WTC11 (cell line): Measurements from ENCODE around the gene CYP11A1. TPM values are rescaled to one million over a fixed set of nuclear protein-coding genes. Genes with fewer than 3 reads are reported as not detected.

ENCODE experiments used
- ATAC-seq: fragments of 200-7000 bp; cut with Tn5 transposase; 2 replicates; pipeline ENCODE4 v1.10.0; 2021; ENCODE audit warnings: mild to moderate bottlenecking, moderate library complexity
- CTCF ChIA-PET: fragments of 300-600 bp; sonication (Branson Sonifier 250); formaldehyde crosslinking; loops from one replicate; lab custom pipeline; 2021; ENCODE audit warnings: antibody characterized with exemption; lab: Charles Lee
- POLR2A ChIA-PET: fragments of 350-600 bp; sonication (Branson Sonifier 250); formaldehyde crosslinking; loops from one replicate; lab custom pipeline; 2021; ENCODE audit warnings: antibody characterized with exemption; lab: Charles Lee
- DNase-seq: peaks from one replicate; pipeline ENCODE4 v3.0.0; 2021; ENCODE audit warnings: low spot score
- H3K27ac Mint-ChIP-seq: 2 replicates; pipeline ENCODE4 v1.8.0; 2021; ENCODE audit warnings: mixed read lengths
- H3K27me3 Mint-ChIP-seq: 2 replicates; pipeline ENCODE4 v1.8.0; 2021; ENCODE audit warnings: low read depth, mild to moderate bottlenecking, moderate library complexity, mixed read lengths
- H3K36me3 Mint-ChIP-seq: 2 replicates; pipeline ENCODE4 v1.8.0; 2021; ENCODE audit warnings: mixed read lengths
- H3K4me1 Mint-ChIP-seq: 2 replicates; pipeline ENCODE4 v1.8.0; 2022; ENCODE audit warnings: mixed read lengths
- H3K4me3 Mint-ChIP-seq: 2 replicates; pipeline ENCODE4 v1.8.0; 2021; ENCODE audit warnings: mild to moderate bottlenecking, moderate library complexity, mixed read lengths
- H3K9me3 Mint-ChIP-seq: 2 replicates; pipeline ENCODE4 v1.8.0; 2021; ENCODE audit warnings: mixed read lengths
- GRHL2 ChIP-seq: fragments of 250-450 bp; sonication (Bioruptor Pico); IDR thresholded peaks from 2 replicates; pipeline ENCODE4 v1.8.0; 2022; ENCODE audit warnings: mild to moderate bottlenecking, moderate library complexity; ENCODE audit not compliant: insufficient replicate concordance, severe bottlenecking
- MYBL2 ChIP-seq: sonication (generic); formaldehyde crosslinking; IDR thresholded peaks from 2 replicates; pipeline ENCODE4 v1.8.1; 2023; ENCODE audit warnings: mild to moderate bottlenecking, moderate library complexity, missing genetic modification reagents
- NFYB ChIP-seq: sonication (generic); formaldehyde crosslinking; conservative IDR thresholded peaks from 2 replicates; pipeline ENCODE4 v1.8.0; 2022; ENCODE audit warnings: low read depth, missing genetic modification reagents
- NR2C2 ChIP-seq: sonication (generic); formaldehyde crosslinking; IDR thresholded peaks from 2 replicates; pipeline ENCODE4 v1.8.0; 2022; ENCODE audit warnings: mild to moderate bottlenecking, missing genetic modification reagents
- RORB ChIP-seq: fragments of 250-450 bp; sonication (Bioruptor Pico); IDR thresholded peaks from 2 replicates; pipeline ENCODE4 v1.9.0; 2021; ENCODE audit warnings: mild to moderate bottlenecking
- TCF7 ChIP-seq: sonication (generic); formaldehyde crosslinking; IDR thresholded peaks from 2 replicates; pipeline ENCODE4 v1.8.0; 2022; ENCODE audit warnings: mild to moderate bottlenecking, low read depth, missing genetic modification reagents, moderate library complexity
- ZBTB21 ChIP-seq: sonication (generic); formaldehyde crosslinking; IDR thresholded peaks from 2 replicates; pipeline ENCODE4 v1.8.1; 2023; ENCODE audit warnings: mild to moderate bottlenecking, missing genetic modification reagents, borderline replicate concordance
- ZNF232 ChIP-seq: sonication (generic); formaldehyde crosslinking; IDR thresholded peaks from 2 replicates; pipeline ENCODE4 v1.8.0; 2022; ENCODE audit warnings: mild to moderate bottlenecking, missing genetic modification reagents
- ZNF263 ChIP-seq: sonication (generic); formaldehyde crosslinking; IDR thresholded peaks from 2 replicates; pipeline ENCODE4 v1.8.1; 2022; ENCODE audit warnings: low read depth, mild to moderate bottlenecking, moderate library complexity, missing genetic modification reagents
- ZNF396 ChIP-seq: fragments of 250-450 bp; sonication (Bioruptor Pico); IDR thresholded peaks from 2 replicates; pipeline ENCODE4 v1.8.0; 2021; ENCODE audit warnings: mild to moderate bottlenecking, moderate library complexity, borderline replicate concordance
- total RNA-seq: library from RNA; stranded (reverse); gene quantifications from 3 replicates; pipeline ENCODE4 v1.2.3, GENCODE V29; 2021
- TF ChIP-seq, protein P1 (sequence below): fragments of 250-450 bp; sonication (Bioruptor Pico); IDR thresholded peaks from 2 replicates; pipeline ENCODE4 v1.9.0; 2021; ENCODE audit warnings: mild to moderate bottlenecking, borderline replicate concordance
- TF ChIP-seq, protein P2 (sequence below): sonication (generic); formaldehyde crosslinking; IDR thresholded peaks from 2 replicates; pipeline ENCODE4 v1.8.1; 2022; ENCODE audit warnings: mild to moderate bottlenecking, missing genetic modification reagents, moderate library complexity, borderline replicate concordance
- TF ChIP-seq, protein P3 (sequence below): sonication (generic); formaldehyde crosslinking; IDR thresholded peaks from 2 replicates; pipeline ENCODE4 v1.8.0; 2022; ENCODE audit warnings: mild to moderate bottlenecking, missing genetic modification reagents
- TF ChIP-seq, protein P4 (sequence below): sonication (generic); formaldehyde crosslinking; IDR thresholded peaks from 2 replicates; pipeline ENCODE4 v1.8.0; 2022; ENCODE audit warnings: mild to moderate bottlenecking, missing genetic modification reagents
- TF ChIP-seq, protein P5 (sequence below): fragments of 250-450 bp; sonication (Bioruptor Pico); IDR thresholded peaks from 2 replicates; pipeline ENCODE4 v1.8.0; 2021; ENCODE audit warnings: mild to moderate bottlenecking

CYP11A1 gene
- total RNA-seq, 1 experiment from 2014 or later: 3.4 TPM

DNA sequence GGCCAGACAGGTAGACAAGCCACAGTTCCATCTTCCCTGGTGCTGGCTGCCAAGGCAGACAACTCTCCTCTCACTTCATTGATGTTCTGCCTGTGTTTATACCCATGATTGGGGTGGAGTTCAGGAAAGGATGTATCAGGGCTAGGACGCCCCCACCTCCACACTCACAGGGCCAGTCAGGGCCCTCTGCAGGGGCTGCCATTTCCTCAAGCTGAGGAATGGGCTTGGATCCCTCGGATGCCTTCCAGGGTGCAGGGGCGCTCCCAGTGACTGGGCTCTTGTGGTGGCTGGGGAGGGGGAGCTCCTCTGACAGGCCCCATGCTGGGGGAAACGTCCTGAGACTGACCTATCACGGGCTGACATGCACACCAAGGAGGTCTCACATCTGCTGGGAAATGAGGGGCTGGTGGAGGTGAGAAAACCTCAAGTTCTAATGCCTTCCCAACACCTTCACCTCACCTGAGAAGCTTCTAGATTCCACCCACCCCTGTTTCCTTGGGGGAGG is 34.9 kb upstream of the CYP11A1 start:
- TF ChIP-seq, protein P1, sequence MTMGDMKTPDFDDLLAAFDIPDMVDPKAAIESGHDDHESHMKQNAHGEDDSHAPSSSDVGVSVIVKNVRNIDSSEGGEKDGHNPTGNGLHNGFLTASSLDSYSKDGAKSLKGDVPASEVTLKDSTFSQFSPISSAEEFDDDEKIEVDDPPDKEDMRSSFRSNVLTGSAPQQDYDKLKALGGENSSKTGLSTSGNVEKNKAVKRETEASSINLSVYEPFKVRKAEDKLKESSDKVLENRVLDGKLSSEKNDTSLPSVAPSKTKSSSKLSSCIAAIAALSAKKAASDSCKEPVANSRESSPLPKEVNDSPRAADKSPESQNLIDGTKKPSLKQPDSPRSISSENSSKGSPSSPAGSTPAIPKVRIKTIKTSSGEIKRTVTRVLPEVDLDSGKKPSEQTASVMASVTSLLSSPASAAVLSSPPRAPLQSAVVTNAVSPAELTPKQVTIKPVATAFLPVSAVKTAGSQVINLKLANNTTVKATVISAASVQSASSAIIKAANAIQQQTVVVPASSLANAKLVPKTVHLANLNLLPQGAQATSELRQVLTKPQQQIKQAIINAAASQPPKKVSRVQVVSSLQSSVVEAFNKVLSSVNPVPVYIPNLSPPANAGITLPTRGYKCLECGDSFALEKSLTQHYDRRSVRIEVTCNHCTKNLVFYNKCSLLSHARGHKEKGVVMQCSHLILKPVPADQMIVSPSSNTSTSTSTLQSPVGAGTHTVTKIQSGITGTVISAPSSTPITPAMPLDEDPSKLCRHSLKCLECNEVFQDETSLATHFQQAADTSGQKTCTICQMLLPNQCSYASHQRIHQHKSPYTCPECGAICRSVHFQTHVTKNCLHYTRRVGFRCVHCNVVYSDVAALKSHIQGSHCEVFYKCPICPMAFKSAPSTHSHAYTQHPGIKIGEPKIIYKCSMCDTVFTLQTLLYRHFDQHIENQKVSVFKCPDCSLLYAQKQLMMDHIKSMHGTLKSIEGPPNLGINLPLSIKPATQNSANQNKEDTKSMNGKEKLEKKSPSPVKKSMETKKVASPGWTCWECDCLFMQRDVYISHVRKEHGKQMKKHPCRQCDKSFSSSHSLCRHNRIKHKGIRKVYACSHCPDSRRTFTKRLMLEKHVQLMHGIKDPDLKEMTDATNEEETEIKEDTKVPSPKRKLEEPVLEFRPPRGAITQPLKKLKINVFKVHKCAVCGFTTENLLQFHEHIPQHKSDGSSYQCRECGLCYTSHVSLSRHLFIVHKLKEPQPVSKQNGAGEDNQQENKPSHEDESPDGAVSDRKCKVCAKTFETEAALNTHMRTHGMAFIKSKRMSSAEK: no peak
- TF ChIP-seq, protein P2, sequence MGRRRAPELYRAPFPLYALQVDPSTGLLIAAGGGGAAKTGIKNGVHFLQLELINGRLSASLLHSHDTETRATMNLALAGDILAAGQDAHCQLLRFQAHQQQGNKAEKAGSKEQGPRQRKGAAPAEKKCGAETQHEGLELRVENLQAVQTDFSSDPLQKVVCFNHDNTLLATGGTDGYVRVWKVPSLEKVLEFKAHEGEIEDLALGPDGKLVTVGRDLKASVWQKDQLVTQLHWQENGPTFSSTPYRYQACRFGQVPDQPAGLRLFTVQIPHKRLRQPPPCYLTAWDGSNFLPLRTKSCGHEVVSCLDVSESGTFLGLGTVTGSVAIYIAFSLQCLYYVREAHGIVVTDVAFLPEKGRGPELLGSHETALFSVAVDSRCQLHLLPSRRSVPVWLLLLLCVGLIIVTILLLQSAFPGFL (CRISPR knock-in tag): no peak
- TF ChIP-seq RORB: no peak
- TF ChIP-seq GRHL2 (CRISPR knock-in tag): no peak
- TF ChIP-seq ZNF263: no peak
- TF ChIP-seq ZNF396 (CRISPR knock-in tag): no peak
- TF ChIP-seq NFYB (CRISPR knock-in tag): no peak
- no peak for TF ChIP-seq ZBTB21
- TF ChIP-seq, protein P3, sequence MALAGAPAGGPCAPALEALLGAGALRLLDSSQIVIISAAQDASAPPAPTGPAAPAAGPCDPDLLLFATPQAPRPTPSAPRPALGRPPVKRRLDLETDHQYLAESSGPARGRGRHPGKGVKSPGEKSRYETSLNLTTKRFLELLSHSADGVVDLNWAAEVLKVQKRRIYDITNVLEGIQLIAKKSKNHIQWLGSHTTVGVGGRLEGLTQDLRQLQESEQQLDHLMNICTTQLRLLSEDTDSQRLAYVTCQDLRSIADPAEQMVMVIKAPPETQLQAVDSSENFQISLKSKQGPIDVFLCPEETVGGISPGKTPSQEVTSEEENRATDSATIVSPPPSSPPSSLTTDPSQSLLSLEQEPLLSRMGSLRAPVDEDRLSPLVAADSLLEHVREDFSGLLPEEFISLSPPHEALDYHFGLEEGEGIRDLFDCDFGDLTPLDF (CRISPR knock-in tag): no peak
- no peak for TF ChIP-seq TCF7 (CRISPR knock-in tag)
- TF ChIP-seq, protein P4, sequence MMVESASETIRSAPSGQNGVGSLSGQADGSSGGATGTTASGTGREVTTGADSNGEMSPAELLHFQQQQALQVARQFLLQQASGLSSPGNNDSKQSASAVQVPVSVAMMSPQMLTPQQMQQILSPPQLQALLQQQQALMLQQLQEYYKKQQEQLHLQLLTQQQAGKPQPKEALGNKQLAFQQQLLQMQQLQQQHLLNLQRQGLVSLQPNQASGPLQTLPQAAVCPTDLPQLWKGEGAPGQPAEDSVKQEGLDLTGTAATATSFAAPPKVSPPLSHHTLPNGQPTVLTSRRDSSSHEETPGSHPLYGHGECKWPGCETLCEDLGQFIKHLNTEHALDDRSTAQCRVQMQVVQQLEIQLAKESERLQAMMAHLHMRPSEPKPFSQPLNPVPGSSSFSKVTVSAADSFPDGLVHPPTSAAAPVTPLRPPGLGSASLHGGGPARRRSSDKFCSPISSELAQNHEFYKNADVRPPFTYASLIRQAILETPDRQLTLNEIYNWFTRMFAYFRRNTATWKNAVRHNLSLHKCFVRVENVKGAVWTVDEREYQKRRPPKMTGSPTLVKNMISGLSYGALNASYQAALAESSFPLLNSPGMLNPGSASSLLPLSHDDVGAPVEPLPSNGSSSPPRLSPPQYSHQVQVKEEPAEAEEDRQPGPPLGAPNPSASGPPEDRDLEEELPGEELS (CRISPR knock-in tag): no peak
- TF ChIP-seq ZNF232 (CRISPR knock-in tag): no peak
- ATAC-seq: no peak

GRCh38 chr15:74400915-74401757 is 33.7 kb upstream of the CYP11A1 start:
- DNase-seq: no peak
- no peaks in the 10 kb centered on the region; the same call in 1 of the 2 replicates for H3K27me3 Mint-ChIP-seq
- ChIA-PET POLR2A (no interaction called here), CTCF (interaction anchor here (1.1 to 1.3 kb wide), 2 partner anchors 8 to 19 kb away, joined by 3 to 5 read pairs; no protein-coding TSS in a partner anchor)
- ATAC-seq: no peak
- H3K4me3 Mint-ChIP-seq: no peak overlapping the region
- H3K4me1 Mint-ChIP-seq: peaks cover 13% of the 10 kb centered on the region
- H3K27ac Mint-ChIP-seq: no peak overlapping the region
- H3K36me3 Mint-ChIP-seq: no peaks in the 10 kb centered on the region
- no peaks in the 10 kb centered on the region for H3K9me3 Mint-ChIP-seq
- no peak for TF ChIP-seq NR2C2 (CRISPR knock-in tag)
- TF ChIP-seq, protein P5, sequence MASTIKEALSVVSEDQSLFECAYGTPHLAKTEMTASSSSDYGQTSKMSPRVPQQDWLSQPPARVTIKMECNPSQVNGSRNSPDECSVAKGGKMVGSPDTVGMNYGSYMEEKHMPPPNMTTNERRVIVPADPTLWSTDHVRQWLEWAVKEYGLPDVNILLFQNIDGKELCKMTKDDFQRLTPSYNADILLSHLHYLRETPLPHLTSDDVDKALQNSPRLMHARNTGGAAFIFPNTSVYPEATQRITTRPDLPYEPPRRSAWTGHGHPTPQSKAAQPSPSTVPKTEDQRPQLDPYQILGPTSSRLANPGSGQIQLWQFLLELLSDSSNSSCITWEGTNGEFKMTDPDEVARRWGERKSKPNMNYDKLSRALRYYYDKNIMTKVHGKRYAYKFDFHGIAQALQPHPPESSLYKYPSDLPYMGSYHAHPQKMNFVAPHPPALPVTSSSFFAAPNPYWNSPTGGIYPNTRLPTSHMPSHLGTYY (CRISPR knock-in tag): no peak
- no peak for TF ChIP-seq MYBL2 (CRISPR knock-in tag)

More for the DNA sequence above, 34.9 kb upstream of the CYP11A1 start:
- ChIA-PET POLR2A (no interaction called here), CTCF (interaction anchor here (1.5 to 2.9 kb wide), 2 partner anchors 20 to 23 kb away, joined by 5 to 11 read pairs; no protein-coding TSS in a partner anchor)
- peaks cover 11% of the 10 kb centered on the region for H3K4me1 Mint-ChIP-seq
- H3K27ac Mint-ChIP-seq: no peak overlapping the region
- H3K9me3 Mint-ChIP-seq: no peaks in the 10 kb centered on the region
- H3K27me3 Mint-ChIP-seq: no peaks in the 10 kb centered on the region; the same call in 1 of the 2 replicates
- no peak for DNase-seq
- H3K36me3 Mint-ChIP-seq: no peaks in the 10 kb centered on the region
- H3K4me3 Mint-ChIP-seq: no peak overlapping the region
